SH-SY5Y (cell line): ENCODE results near the gene SLC12A2.

Experiments used
- GATA2 ChIP-seq: IDR thresholded peaks from 2 replicates; pipeline ENCODE4 v1.6.1; 2011; ENCODE audit warnings: mild to moderate bottlenecking, low read depth, low read length
- GATA3 ChIP-seq: IDR thresholded peaks from 2 replicates; pipeline ENCODE4 v1.6.1; 2011; ENCODE audit warnings: low read depth, mild to moderate bottlenecking, low read length, moderate library complexity

GRCh38 chr5:128038643-128039042 lies 44.9 kb upstream of the SLC12A2 start:
- TF ChIP-seq GATA3: no peak
- no peak for TF ChIP-seq GATA2
